ENCODE data around the gene FHL3.

Gene FHL3

GRCh38 chr1:38045401-38046332 is 40.4 kb upstream of the FHL3 start:
- no peaks in the 10 kb centered on the region for H3K36me3 ChIP-seq (ENCODE audit: control insufficient read depth, insufficient read depth, low read length)
- no peak for DNase-seq (ENCODE audit: low read depth, low spot score)
- H3K27ac ChIP-seq (ENCODE audit: low read length): no peak overlapping the region
- H3K4me3 ChIP-seq (ENCODE audit: low read length): peak overlapping the region; percentile 26; the same call in 1 of the 2 replicates
- no peaks in the 10 kb centered on the region for H3K9me3 ChIP-seq (ENCODE audit: control insufficient read depth, insufficient read depth, low read length)
- H3K27me3 ChIP-seq (ENCODE audit: control insufficient read depth, insufficient read depth, low read length): peaks cover 14% of the 10 kb centered on the region; the same call in 1 of the 2 replicates
- peaks cover 4% of the 10 kb centered on the region; the same call in 1 of the 2 replicates for H3K4me1 ChIP-seq (ENCODE audit: control insufficient read depth, insufficient read depth, low read length)
- no CpG with 5 or more reads among the region's 115 CpGs for WGBS (ENCODE audit: insufficient coverage, insufficient read length)

DNA sequence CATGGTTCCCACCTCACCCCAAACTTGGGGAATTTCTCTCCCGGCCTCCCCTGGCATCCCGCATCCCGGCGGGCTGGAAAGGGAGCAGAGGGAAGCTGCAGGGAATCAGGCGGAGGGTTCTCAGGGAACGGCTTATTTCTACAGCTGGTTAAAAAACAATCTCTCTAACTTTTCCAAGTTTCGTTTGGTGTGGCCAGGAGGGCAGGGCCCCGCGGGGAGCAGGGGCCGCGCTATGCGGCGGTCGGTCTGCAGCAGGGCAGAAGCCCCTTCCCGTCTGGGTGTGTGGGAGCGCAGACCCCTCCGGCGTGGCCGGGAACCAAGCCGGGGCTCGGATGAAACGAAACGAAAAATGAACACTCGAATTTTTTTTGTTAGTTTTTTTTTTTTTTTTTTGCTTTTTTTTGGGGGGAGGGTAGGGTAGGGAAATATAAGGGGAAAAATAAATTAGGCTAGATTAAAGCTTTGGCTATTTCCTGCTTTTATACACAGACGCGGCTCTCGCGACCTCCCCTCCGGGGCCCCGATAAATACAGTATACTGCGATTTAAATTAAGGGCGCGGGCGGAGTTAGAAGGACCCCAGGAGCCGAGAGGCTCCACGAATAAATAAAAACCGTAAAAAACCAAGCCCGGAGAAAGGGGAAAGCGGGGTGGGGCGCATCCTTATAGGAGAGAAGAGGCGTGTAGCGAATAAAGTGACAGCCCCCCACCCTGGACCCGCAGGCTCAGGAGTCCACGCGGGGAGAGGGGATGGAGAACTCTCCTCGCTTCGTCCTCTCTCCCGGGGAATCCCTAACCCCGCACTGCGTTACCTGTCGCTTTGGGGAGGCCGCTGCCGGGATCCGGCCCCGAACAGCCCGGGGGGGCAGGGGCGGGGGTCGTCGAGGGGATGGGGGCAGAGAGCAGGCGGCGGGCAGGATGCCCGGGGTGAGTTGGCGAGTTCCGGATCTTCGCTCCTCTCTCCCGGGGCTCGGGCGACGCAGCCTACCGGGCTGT is 39.2 kb upstream of the FHL3 start:
- no peaks in the 10 kb centered on the region for H3K36me3 ChIP-seq (ENCODE audit: control insufficient read depth, insufficient read depth, low read length)
- WGBS (ENCODE audit: insufficient coverage, insufficient read length): no CpG with 5 or more reads among the region's 70 CpGs
- peaks cover 14% of the 10 kb centered on the region; the same call in 1 of the 2 replicates for H3K27me3 ChIP-seq (ENCODE audit: control insufficient read depth, insufficient read depth, low read length)
- no peaks in the 10 kb centered on the region for H3K9me3 ChIP-seq (ENCODE audit: control insufficient read depth, insufficient read depth, low read length)
- H3K4me3 ChIP-seq (ENCODE audit: low read length): peak overlapping the region; percentile 39; the same call in 1 of the 2 replicates
- no peak for DNase-seq (ENCODE audit: low read depth, low spot score)
- no peak overlapping the region for H3K27ac ChIP-seq (ENCODE audit: low read length)
- H3K4me1 ChIP-seq (ENCODE audit: control insufficient read depth, insufficient read depth, low read length): peaks cover 4% of the 10 kb centered on the region; the same call in 1 of the 2 replicates

GRCh38 chr1:38043036-38043747 is 37.9 kb upstream of the FHL3 start:
- H3K27ac ChIP-seq (ENCODE audit: low read length): no peak overlapping the region
- no CpG with 5 or more reads among the region's 12 CpGs for WGBS (ENCODE audit: insufficient coverage, insufficient read length)
- no peaks in the 10 kb centered on the region for H3K9me3 ChIP-seq (ENCODE audit: control insufficient read depth, insufficient read depth, low read length)
- H3K27me3 ChIP-seq (ENCODE audit: control insufficient read depth, insufficient read depth, low read length): peaks cover 10% of the 10 kb centered on the region; the same call in 1 of the 2 replicates
- no peak overlapping the region for H3K4me3 ChIP-seq (ENCODE audit: low read length)
- DNase-seq (ENCODE audit: low read depth, low spot score): no peak
- H3K36me3 ChIP-seq (ENCODE audit: control insufficient read depth, insufficient read depth, low read length): no peaks in the 10 kb centered on the region
- H3K4me1 ChIP-seq (ENCODE audit: control insufficient read depth, insufficient read depth, low read length): peaks cover 4% of the 10 kb centered on the region; the same call in 1 of the 2 replicates

GRCh38 chr1:38041936-38042834 is 36.9 kb upstream of the FHL3 start:
- H3K36me3 ChIP-seq (ENCODE audit: control insufficient read depth, insufficient read depth, low read length): no peaks in the 10 kb centered on the region
- H3K4me3 ChIP-seq (ENCODE audit: low read length): no peak overlapping the region
- no peak overlapping the region for H3K27ac ChIP-seq (ENCODE audit: low read length)
- H3K4me1 ChIP-seq (ENCODE audit: control insufficient read depth, insufficient read depth, low read length): no peaks in the 10 kb centered on the region; the same call in 1 of the 2 replicates
- WGBS (ENCODE audit: insufficient coverage, insufficient read length): no CpG with 5 or more reads among the region's 21 CpGs
- H3K27me3 ChIP-seq (ENCODE audit: control insufficient read depth, insufficient read depth, low read length): peaks cover 6% of the 10 kb centered on the region; the same call in 1 of the 2 replicates
- no peaks in the 10 kb centered on the region for H3K9me3 ChIP-seq (ENCODE audit: control insufficient read depth, insufficient read depth, low read length)
- no peak for DNase-seq (ENCODE audit: low read depth, low spot score)

DNA sequence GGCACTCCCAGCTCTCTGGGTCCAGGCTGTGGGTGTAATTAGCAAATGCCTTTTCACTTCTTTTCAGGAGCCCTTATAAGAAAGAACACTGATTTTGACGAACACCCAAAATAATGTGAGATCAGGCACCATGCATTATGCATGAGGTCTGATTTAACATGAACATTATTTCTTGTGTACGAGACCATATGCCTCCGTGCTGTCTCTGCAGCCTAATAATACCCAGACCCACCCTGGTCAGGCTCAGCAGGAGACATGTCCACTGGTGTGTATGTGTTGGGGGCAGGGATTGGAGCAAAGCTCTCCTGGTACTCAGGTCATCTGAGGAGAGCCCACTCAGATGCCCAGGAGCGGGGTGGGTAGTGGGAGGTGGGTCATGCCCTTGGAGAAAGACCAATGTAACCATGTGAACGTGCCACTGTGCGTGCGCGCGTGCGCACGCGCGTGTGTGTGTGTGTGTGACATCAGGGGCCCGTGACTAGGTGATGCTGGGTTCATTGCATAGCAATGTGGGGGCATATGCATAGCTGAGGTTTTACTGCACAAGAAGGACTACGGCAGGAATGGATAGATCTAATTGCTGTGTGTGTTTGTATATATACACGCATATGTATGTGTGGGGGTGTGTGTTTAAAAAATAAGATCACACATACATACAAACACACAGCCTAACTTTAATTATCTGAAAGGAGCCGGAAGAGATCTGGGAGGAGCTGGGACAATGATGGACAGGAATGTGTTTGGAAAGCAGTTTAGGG is 34.2 kb upstream of the FHL3 start:
- H3K36me3 ChIP-seq (ENCODE audit: control insufficient read depth, insufficient read depth, low read length): no peaks in the 10 kb centered on the region
- no peak overlapping the region for H3K27ac ChIP-seq (ENCODE audit: low read length)
- DNase-seq (ENCODE audit: low read depth, low spot score): no peak
- no peaks in the 10 kb centered on the region for H3K9me3 ChIP-seq (ENCODE audit: control insufficient read depth, insufficient read depth, low read length)
- H3K4me1 ChIP-seq (ENCODE audit: control insufficient read depth, insufficient read depth, low read length): no peaks in the 10 kb centered on the region; the same call in 1 of the 2 replicates
- no peak overlapping the region for H3K4me3 ChIP-seq (ENCODE audit: low read length)
- no CpG with 5 or more reads among the region's 17 CpGs for WGBS (ENCODE audit: insufficient coverage, insufficient read length)
- H3K27me3 ChIP-seq (ENCODE audit: control insufficient read depth, insufficient read depth, low read length): peaks cover 2% of the 10 kb centered on the region; the same call in 1 of the 2 replicates

DNA sequence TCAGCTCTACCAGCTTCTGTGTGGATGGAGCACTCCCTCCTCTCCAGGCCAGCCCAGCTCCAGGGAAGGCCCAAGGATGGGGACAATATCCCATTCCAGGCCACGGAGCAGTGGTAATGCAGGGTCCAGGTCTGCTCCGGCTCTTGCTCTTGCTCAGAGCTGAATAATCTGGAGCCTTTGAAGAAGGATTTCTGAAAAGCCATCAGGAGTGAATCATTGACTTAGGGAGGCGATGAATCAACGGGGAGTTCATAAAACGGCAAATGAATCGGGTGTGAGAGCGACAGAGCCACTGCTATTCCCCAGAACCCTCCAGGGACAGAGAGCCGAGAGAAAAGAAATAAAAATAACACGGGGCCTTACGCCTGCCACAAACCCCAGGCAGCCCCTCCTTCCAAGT is 33.5 kb upstream of the FHL3 start:
- H3K9me3 ChIP-seq (ENCODE audit: control insufficient read depth, insufficient read depth, low read length): no peaks in the 10 kb centered on the region
- H3K36me3 ChIP-seq (ENCODE audit: control insufficient read depth, insufficient read depth, low read length): no peaks in the 10 kb centered on the region
- H3K27ac ChIP-seq (ENCODE audit: low read length): no peak overlapping the region
- H3K4me1 ChIP-seq (ENCODE audit: control insufficient read depth, insufficient read depth, low read length): no peaks in the 10 kb centered on the region; the same call in 1 of the 2 replicates
- no CpG with 5 or more reads among the region's 10 CpGs for WGBS (ENCODE audit: insufficient coverage, insufficient read length)
- H3K4me3 ChIP-seq (ENCODE audit: low read length): no peak overlapping the region
- H3K27me3 ChIP-seq (ENCODE audit: control insufficient read depth, insufficient read depth, low read length): no peaks in the 10 kb centered on the region
- no peak for DNase-seq (ENCODE audit: low read depth, low spot score)

GRCh38 chr1:38037221-38037939 is 32.1 kb upstream of the FHL3 start:
- Histone ChIP-seq H3K4me1 (ENCODE audit: control insufficient read depth, insufficient read depth, low read length) (no peaks in the 10 kb centered on the region; the same call in none of the 2 replicates), H3K36me3 (ENCODE audit: control insufficient read depth, insufficient read depth, low read length) (no peaks in the 10 kb centered on the region), H3K27ac (ENCODE audit: low read length) (no peak overlapping the region), H3K9me3 (ENCODE audit: control insufficient read depth, insufficient read depth, low read length) (no peaks in the 10 kb centered on the region), H3K27me3 (ENCODE audit: control insufficient read depth, insufficient read depth, low read length) (no peaks in the 10 kb centered on the region), H3K4me3 (ENCODE audit: low read length) (no peak overlapping the region)
- WGBS (ENCODE audit: insufficient coverage, insufficient read length): no CpG with 5 or more reads among the region's 5 CpGs
- no peak for DNase-seq (ENCODE audit: low read depth, low spot score)

DNA sequence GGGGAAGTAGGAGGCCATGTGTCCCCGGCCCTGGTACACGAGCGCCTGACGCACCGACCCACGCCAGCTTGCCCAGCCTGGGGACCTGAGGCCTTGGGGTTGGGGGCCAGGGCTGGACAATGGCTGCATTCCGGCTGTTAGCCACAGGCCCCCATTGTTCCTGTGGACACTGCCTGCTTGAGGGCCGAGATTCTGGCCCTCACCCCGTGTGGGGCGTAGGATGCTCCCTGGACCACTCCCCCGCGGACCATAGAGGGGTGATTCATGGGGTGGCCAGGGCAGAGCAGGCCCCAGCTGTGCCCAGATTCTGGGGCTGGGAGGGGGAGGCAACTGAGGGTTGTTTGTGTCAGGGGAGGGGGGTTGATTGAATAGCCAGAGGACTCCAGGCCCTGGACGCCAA is 29.6 kb upstream of the FHL3 start:
- no peak overlapping the region for H3K4me3 ChIP-seq (ENCODE audit: low read length)
- no peaks in the 10 kb centered on the region for H3K27me3 ChIP-seq (ENCODE audit: control insufficient read depth, insufficient read depth, low read length)
- WGBS (ENCODE audit: insufficient coverage, insufficient read length): no CpG with 5 or more reads among the region's 13 CpGs
- DNase-seq (ENCODE audit: low read depth, low spot score): no peak
- no peaks in the 10 kb centered on the region for H3K36me3 ChIP-seq (ENCODE audit: control insufficient read depth, insufficient read depth, low read length)
- peaks cover 6% of the 10 kb centered on the region for H3K4me1 ChIP-seq (ENCODE audit: control insufficient read depth, insufficient read depth, low read length)
- H3K27ac ChIP-seq (ENCODE audit: low read length): no peak overlapping the region
- no peaks in the 10 kb centered on the region for H3K9me3 ChIP-seq (ENCODE audit: control insufficient read depth, insufficient read depth, low read length)

Data from iPS DF 6.9 (cell line).